SK-N-SH treated with all-trans-retinoic acid at 6 μM for 48 hours (cell line): Measurements from ENCODE around the gene NOD2.

ENCODE experiments used
- ATAC-seq: fragments of 200-7000 bp; cut with Tn5 transposase; 3 replicates; pipeline ENCODE4 v1.9.1; 2020; ENCODE audit warnings: mild to moderate bottlenecking, moderate library complexity
- BACH2 ChIP-seq: fragments of 250-450 bp; sonication (Bioruptor Pico); IDR thresholded peaks from 2 replicates; pipeline ENCODE4 v1.9.0; 2021; ENCODE audit warnings: mild to moderate bottlenecking, borderline replicate concordance
- CREB5 ChIP-seq: fragments of 250-450 bp; sonication (Bioruptor Pico); IDR thresholded peaks from 2 replicates; pipeline ENCODE4 v1.5.1; 2020; ENCODE audit warnings: low read depth, mild to moderate bottlenecking, moderate library complexity
- CSDC2 ChIP-seq: fragments of 250-450 bp; sonication (Bioruptor Pico); IDR thresholded peaks from 2 replicates; pipeline ENCODE4 v1.5.0; 2020; ENCODE audit warnings: mild to moderate bottlenecking, moderate library complexity
- CSRNP3 ChIP-seq: fragments of 250-450 bp; sonication (Bioruptor Pico); IDR thresholded peaks from 2 replicates; pipeline ENCODE4 v1.5.1; 2021; ENCODE audit warnings: mild to moderate bottlenecking, moderate library complexity
- ESRRG ChIP-seq: fragments of 250-450 bp; sonication (Bioruptor Pico); IDR thresholded peaks from 2 replicates; pipeline ENCODE4 v1.6.1; 2021; ENCODE audit warnings: mild to moderate bottlenecking
- GLIS3 ChIP-seq: fragments of 250-450 bp; sonication (Bioruptor Pico); IDR thresholded peaks from 2 replicates; pipeline ENCODE4 v1.5.0; 2020; ENCODE audit warnings: mild to moderate bottlenecking, moderate library complexity
- ISL1 ChIP-seq: fragments of 250-450 bp; sonication (Bioruptor Pico); IDR thresholded peaks from 2 replicates; pipeline ENCODE4 v2.1.2; 2022; ENCODE audit warnings: mild to moderate bottlenecking, moderate library complexity
- OSR1 ChIP-seq: fragments of 250-450 bp; sonication (Bioruptor Pico); IDR thresholded peaks from 2 replicates; pipeline ENCODE4 v1.8.0; 2022; ENCODE audit warnings: moderate library complexity, mild to moderate bottlenecking, inconsistent platforms
- PATZ1 ChIP-seq: fragments of 250-450 bp; sonication (Bioruptor Pico); IDR thresholded peaks from 2 replicates; pipeline ENCODE4 v1.8.0; 2020; ENCODE audit warnings: mild to moderate bottlenecking, moderate library complexity, borderline replicate concordance
- POU6F1 ChIP-seq: fragments of 250-450 bp; sonication (Bioruptor Pico); IDR thresholded peaks from 2 replicates; pipeline ENCODE4 v1.8.0; 2021; ENCODE audit warnings: low read depth, mild to moderate bottlenecking, moderate library complexity, borderline replicate concordance
- PPARA ChIP-seq: fragments of 250-450 bp; sonication (Bioruptor Pico); IDR thresholded peaks from 2 replicates; pipeline ENCODE4 v1.5.0; 2020; ENCODE audit warnings: mild to moderate bottlenecking, borderline replicate concordance
- RARB ChIP-seq: fragments of 250-450 bp; sonication (Bioruptor Pico); IDR thresholded peaks from 2 replicates; pipeline ENCODE4 v1.8.0; 2021; ENCODE audit warnings: mild to moderate bottlenecking, moderate library complexity
- SNAI2 ChIP-seq: fragments of 250-450 bp; sonication (Bioruptor Pico); IDR thresholded peaks from 2 replicates; pipeline ENCODE4 v1.5.0; 2020; ENCODE audit warnings: mild to moderate bottlenecking, moderate library complexity
- TCF4 ChIP-seq: fragments of 250-450 bp; sonication (Bioruptor Pico); IDR thresholded peaks from 2 replicates; pipeline ENCODE4 v1.8.0; 2021; ENCODE audit warnings: mild to moderate bottlenecking, moderate library complexity, borderline replicate concordance
- TOX ChIP-seq: fragments of 250-450 bp; sonication (Bioruptor Pico); IDR thresholded peaks from 2 replicates; pipeline ENCODE4 v1.8.0; 2021; ENCODE audit warnings: mild to moderate bottlenecking, moderate library complexity, borderline replicate concordance
- ZC3H10 ChIP-seq: fragments of 250-450 bp; sonication (Bioruptor Pico); IDR thresholded peaks from 2 replicates; pipeline ENCODE4 v1.5.1; 2021; ENCODE audit warnings: mild to moderate bottlenecking, moderate library complexity
- ZFP3 ChIP-seq: fragments of 250-450 bp; sonication (Bioruptor Pico); IDR thresholded peaks from 2 replicates; pipeline ENCODE4 v1.5.0; 2020; ENCODE audit warnings: mild to moderate bottlenecking, moderate library complexity
- ZFP30 ChIP-seq: fragments of 450-650 bp; formaldehyde crosslinking; IDR thresholded peaks from 2 replicates; pipeline ENCODE4 v1.5.0; 2022; ENCODE audit warnings: mild to moderate bottlenecking, moderate library complexity
- ZNF70 ChIP-seq: fragments of 450-650 bp; formaldehyde crosslinking; IDR thresholded peaks from 2 replicates; pipeline ENCODE4 v1.5.0; 2020; ENCODE audit warnings: mild to moderate bottlenecking, moderate library complexity

Gene NOD2

GRCh38 chr16:50722405-50722737, 29.0 kb downstream of the NOD2 start:
- ATAC-seq, result no peak
- no peak for TF ChIP-seq ZFP3
- no peak for TF ChIP-seq ZFP30 (CRISPR knock-in tag)
- TF ChIP-seq PPARA (CRISPR knock-in tag), result no peak
- no peak for TF ChIP-seq GLIS3 (CRISPR knock-in tag)
- no peak for TF ChIP-seq OSR1 (CRISPR knock-in tag)
- no peak for TF ChIP-seq TOX (CRISPR knock-in tag)
- no peak for TF ChIP-seq BACH2
- TF ChIP-seq PATZ1 (CRISPR knock-in tag), result no peak
- TF ChIP-seq ZC3H10, result no peak
- no peak for TF ChIP-seq TCF4 (CRISPR knock-in tag)
- no peak for TF ChIP-seq RARB (CRISPR knock-in tag)
- TF ChIP-seq CSDC2 (CRISPR knock-in tag), result no peak

GRCh38 chr16:50722960-50723359, 29.6 kb downstream of the NOD2 start:
- TF ChIP-seq PPARA (CRISPR knock-in tag), result no peak
- TF ChIP-seq ZFP3, result no peak
- TF ChIP-seq PATZ1 (CRISPR knock-in tag), result no peak
- TF ChIP-seq ISL1 (CRISPR knock-in tag), result no peak
- TF ChIP-seq ZFP30 (CRISPR knock-in tag), result no peak
- no peak for ATAC-seq

- TF ChIP-seq ZC3H10, result no peak
- TF ChIP-seq ZNF70 (CRISPR knock-in tag), result no peak
- TF ChIP-seq PATZ1 (CRISPR knock-in tag), result no peak
- TF ChIP-seq RARB (CRISPR knock-in tag), result no peak
- TF ChIP-seq CSRNP3 (CRISPR knock-in tag), result no peak
- no peak for TF ChIP-seq POU6F1 (CRISPR knock-in tag)
- no peak for TF ChIP-seq BACH2
- TF ChIP-seq GLIS3 (CRISPR knock-in tag), result no peak
- TF ChIP-seq CSDC2 (CRISPR knock-in tag), result no peak
- ATAC-seq, result no peak
These were observed 30.9 kb downstream of the NOD2 start for GRCh38 chr16:50724306-50724705.

GRCh38 chr16:50731130-50731988, 38.0 kb downstream of the NOD2 start:
- ATAC-seq, result no peak
- TF ChIP-seq PATZ1 (CRISPR knock-in tag) (no peak), CSDC2 (CRISPR knock-in tag) (no peak), PPARA (CRISPR knock-in tag) (no peak), SNAI2 (CRISPR knock-in tag) (no peak), RARB (CRISPR knock-in tag) (no peak), ISL1 (CRISPR knock-in tag) (no peak), CREB5 (no peak), OSR1 (CRISPR knock-in tag) (no peak), ESRRG (no peak), TCF4 (CRISPR knock-in tag) (no peak)
